NK-92 (cell line): Measurements from ENCODE around the gene CRACR2B.

Experiments
- DNase-seq: peaks from one replicate; lab custom pipeline; 2025; ENCODE audit not compliant: unreplicated experiment; lab: John Stamatoyannopoulos, UW

CRACR2B gene

GRCh38 chr11:825366-826226 lies 2.1 kb upstream of the CRACR2B start:
- no peak for DNase-seq

GRCh38 chr11:826227-826621 lies 1.5 kb upstream of the CRACR2B start:
- no peak for DNase-seq

- DNase-seq: no peak
Measured at GRCh38 chr11:826836-827145, 928 bp upstream of the CRACR2B start.

- no peak for DNase-seq
Measured at GRCh38 chr11:827146-827896, 398 bp upstream of the CRACR2B start.

- DNase-seq: no peak
Measured at GRCh38 chr11:828506-829175, 922 bp downstream of the CRACR2B start.

GRCh38 chr11:829176-829846 lies 1.6 kb downstream of the CRACR2B start:
- DNase-seq: no peak

GRCh38 chr11:829847-830294 lies 2.2 kb downstream of the CRACR2B start:
- no peak for DNase-seq

GRCh38 chr11:830295-831117 lies 2.8 kb downstream of the CRACR2B start:
- no peak for DNase-seq

GRCh38 chr11:831118-831864 lies 3.6 kb downstream of the CRACR2B start:
- DNase-seq: no peak

GRCh38 chr11:831961-832528 lies 4.3 kb downstream of the CRACR2B start:
- no peak for DNase-seq

- no peak for DNase-seq
Measured at GRCh38 chr11:832529-833113, 4.9 kb downstream of the CRACR2B start, which contains the start of gene CD151. Gene CD151 (plus strand): TSS chr11:832952. CDS start chr11:836070, 3,118 bp downstream.

- no peak for DNase-seq
Measured at GRCh38 chr11:833114-833791, 5.5 kb downstream of the CRACR2B start.

GRCh38 chr11:833849-834311 lies 6.2 kb downstream of the CRACR2B start:
- no peak for DNase-seq

- no peak for DNase-seq
Measured at GRCh38 chr11:834371-835316, 6.9 kb downstream of the CRACR2B start.

- no peak for DNase-seq
Measured at GRCh38 chr11:836274-836673, 8.6 kb downstream of the CRACR2B start.

- DNase-seq: no peak
Measured at GRCh38 chr11:836700-837099, 9.0 kb downstream of the CRACR2B start.
